ENCODE results near the gene OR10Z1. TPM values are rescaled to one million over a fixed set of nuclear protein-coding genes. Genes with fewer than 3 reads are reported as not detected.

Gene OR10Z1
- not detected for total RNA-seq

GRCh38 chr1:158604968-158605367, at the start of gene OR10Z1:
TSS of gene OR10Z1 (plus strand) at chr1:158605268. CDS start at chr1:158606439, 1,171 bp downstream.
- no peak for TF ChIP-seq CTCF (IDR thresholded peaks at IDR 0.05; ENCODE audit: low read depth)

GRCh38 chr1:158559696-158560095, 45.4 kb upstream of the OR10Z1 start:
- TF ChIP-seq CTCF (IDR thresholded peaks at IDR 0.05; ENCODE audit: low read depth): no peak

- TF ChIP-seq CTCF (IDR thresholded peaks at IDR 0.05; ENCODE audit: low read depth): no peak
These were observed 41.2 kb upstream of the OR10Z1 start for GRCh38 chr1:158563853-158564252.

- TF ChIP-seq CTCF (IDR thresholded peaks at IDR 0.05; ENCODE audit: low read depth): no peak
These were observed 40.5 kb upstream of the OR10Z1 start for GRCh38 chr1:158564608-158565007.

GRCh38 chr1:158570480-158570879, 34.6 kb upstream of the OR10Z1 start, which contains the start of gene OR6P1:
TSS of gene OR6P1 (minus strand) at chr1:158570580. CDS start at chr1:158563604, 6,976 bp downstream.
- TF ChIP-seq CTCF (IDR thresholded peaks at IDR 0.05; ENCODE audit: low read depth): no peak

- no peak for TF ChIP-seq CTCF (IDR thresholded peaks at IDR 0.05; ENCODE audit: low read depth)
These were observed 32.8 kb upstream of the OR10Z1 start for GRCh38 chr1:158572226-158572625.

- no peak for TF ChIP-seq CTCF (IDR thresholded peaks at IDR 0.05; ENCODE audit: low read depth)
These were observed 27.5 kb upstream of the OR10Z1 start for GRCh38 chr1:158577561-158577960.
